Right forelimb (tissue), 1 donor: ENCODE measurements around the gene FGB.
A peak's percentile ranks its signal among the peaks of the same experiment; 100 is the strongest.

ENCODE experiments used
- DNase-seq: peaks from one replicate; pipeline ENCODE4 v3.0.0-alpha.2; 2018

FGB gene

DNA sequence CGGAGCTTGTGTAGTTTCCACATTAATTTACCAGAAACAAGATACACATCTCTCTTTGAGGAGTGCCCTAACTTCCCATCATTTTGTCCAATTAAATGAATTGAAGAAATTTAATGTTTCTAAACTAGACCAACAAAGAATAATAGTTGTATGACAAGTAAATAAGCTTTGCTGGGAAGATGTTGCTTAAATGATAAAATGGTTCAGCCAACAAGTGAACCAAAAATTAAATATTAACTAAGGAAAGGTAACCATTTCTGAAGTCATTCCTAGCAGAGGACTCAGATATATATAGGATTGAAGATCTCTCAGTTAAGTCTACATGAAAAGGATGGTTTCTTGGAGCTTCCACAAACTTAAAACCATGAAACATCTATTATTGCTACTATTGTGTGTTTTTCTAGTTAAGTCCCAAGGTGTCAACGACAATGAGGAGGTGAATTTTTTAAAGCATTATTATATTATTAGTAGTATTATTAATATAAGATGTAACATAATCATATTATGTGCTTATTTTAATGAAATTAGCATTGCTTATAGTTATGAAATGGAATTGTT is at the start of gene FGB:
Gene FGB (plus strand): TSS at position 315 of the 558 bp plus-strand sequence. CDS start 8 bp downstream, at position 323.
- no peak for DNase-seq

DNA sequence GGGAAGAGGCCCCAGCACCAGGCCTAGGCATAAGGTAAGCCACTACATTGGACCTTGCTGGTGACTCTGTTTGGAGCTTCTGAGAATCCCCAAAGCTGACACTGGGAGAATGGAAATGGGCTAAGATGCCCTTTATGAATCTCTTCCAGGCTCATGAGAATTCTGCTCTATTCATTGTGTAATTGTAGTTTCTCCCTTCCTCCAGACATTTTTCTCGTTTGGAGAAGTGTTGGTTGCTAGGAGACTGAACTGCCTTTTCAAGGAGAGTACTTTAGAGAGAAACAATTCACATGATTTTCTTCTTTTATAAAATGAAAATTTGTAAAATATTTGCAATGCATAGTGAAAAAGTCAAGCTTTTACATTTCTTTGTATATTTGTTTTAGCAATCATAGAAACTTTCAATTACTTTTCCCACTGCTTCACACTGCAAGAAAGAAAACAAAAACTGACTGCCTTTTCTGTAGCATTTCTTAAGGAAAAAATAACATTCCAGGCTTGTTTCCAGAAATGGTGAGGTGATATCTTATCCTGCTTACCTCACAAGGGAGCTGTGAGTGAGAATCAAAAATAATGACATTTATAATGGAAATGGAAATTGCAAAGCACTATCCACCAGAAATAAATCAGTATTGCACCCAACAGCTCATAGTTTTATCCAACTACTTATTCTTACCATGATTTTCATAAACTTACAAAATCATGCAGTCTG is 46.3 kb upstream of the FGB start:
- no peak for DNase-seq

DNA sequence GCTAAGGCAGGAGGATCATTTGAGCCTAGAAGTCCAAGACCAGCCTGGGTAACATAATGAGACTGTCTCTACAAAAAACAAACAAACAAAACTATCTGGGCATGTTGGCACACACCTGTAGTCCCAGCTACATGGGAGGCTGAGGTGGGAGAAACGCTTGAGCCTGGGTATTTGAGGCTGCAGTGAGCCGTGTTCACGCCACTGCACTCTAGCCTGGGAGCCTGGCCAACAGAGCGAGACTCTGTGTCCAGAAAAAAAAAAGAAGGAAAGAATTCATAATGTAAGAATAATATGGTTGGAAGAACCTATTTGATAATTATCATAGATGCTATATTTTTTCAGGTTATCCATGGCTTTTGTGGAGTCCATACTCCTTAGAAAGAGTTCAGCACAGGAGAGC is 45.2 kb upstream of the FGB start:
- no peak for DNase-seq

DNA sequence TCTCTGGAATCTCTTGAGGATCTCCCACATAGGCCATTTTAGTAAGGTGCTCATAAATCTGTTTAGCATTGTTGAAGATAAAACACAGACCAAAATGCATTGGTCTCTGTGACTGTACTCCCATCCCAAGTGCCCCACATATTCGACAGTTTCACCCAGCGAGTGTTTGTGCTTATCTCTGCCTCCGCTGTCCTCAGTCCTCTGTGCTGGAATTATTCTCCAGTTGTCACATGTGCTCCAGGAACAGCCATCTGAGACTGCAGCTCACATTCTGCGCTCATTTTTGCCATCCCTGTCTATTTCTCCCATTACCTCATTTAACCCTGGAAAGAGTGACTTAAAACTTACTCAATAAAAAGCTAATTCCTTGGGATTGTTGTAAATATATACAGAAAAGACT is 43.6 kb upstream of the FGB start:
- DNase-seq = no peak

DNA sequence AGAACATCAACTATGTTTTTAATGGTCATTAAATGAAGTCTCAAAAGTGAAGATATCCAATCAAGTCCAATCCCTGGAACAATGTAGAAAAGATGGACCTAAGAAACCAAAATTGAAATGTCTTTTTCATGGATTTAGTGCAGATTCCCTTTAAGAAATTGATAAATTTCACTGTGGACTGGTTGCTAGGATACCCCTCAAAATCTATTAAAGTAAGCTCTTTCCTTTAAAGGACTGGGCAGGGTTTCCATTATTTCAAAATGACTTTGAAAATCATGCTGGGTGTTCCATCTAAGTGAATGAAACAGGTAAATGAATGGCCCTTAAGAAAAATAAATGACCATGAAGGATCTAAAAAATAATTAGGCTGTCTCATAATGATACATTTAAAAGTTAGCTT is 41.2 kb upstream of the FGB start:
- DNase-seq = no peak

DNA sequence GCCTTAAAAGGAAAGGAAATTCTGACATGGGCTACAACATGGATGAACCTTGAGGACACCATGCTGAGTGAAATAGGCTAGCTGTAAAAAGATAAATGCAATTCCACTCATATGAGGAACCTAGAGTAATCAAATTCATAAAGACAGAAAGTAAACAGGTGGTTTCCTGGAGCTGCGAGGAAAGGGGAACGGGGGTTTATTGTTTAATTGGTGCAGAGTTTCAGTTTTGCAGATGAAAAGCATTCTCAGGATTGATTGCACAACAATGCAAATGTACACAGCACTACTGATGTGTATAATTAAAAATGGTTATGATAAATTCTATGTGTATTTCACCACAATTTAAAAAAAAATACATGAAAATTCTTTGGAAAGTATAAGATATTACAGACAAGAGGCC is 36.7 kb upstream of the FGB start:
- DNase-seq = no peak

DNA sequence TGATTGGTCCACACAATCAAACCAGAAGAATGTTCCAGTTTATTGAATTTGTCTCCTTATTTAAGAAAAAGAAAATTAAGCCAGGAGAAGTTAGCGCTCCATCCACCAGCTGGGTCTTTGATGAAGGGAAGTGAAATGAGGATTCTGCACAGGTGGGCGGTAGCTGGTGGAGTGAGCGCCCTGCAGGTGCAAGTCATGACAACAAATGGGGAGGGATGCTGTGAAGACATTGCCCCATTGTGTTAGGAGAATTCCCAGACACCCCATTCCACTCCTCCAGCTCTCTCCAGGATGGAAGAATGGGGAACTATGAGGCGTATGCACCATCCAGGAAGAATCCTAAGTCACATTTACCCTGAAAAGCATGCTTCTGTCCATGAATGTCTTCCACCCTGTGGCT is 35.5 kb upstream of the FGB start:
- no peak for DNase-seq

DNA sequence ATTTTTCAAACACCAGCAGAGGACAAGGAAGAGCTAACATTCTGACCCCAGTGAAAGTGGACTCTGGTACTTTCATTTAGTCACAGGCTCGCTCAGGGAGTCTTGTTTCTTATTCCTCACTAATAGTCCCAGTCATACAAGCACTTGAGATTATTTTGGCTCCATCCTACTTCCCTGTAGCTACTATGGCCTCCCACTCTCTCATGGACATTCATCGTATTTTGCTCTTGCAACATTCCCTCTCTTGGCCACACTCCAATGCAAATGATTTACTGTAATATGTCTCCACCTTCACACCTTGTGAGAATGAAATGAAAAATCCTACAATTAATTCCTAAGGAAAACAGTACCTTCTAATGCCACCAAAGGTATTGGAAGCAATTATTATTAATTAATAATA is 33.9 kb upstream of the FGB start:
- no peak for DNase-seq

DNA sequence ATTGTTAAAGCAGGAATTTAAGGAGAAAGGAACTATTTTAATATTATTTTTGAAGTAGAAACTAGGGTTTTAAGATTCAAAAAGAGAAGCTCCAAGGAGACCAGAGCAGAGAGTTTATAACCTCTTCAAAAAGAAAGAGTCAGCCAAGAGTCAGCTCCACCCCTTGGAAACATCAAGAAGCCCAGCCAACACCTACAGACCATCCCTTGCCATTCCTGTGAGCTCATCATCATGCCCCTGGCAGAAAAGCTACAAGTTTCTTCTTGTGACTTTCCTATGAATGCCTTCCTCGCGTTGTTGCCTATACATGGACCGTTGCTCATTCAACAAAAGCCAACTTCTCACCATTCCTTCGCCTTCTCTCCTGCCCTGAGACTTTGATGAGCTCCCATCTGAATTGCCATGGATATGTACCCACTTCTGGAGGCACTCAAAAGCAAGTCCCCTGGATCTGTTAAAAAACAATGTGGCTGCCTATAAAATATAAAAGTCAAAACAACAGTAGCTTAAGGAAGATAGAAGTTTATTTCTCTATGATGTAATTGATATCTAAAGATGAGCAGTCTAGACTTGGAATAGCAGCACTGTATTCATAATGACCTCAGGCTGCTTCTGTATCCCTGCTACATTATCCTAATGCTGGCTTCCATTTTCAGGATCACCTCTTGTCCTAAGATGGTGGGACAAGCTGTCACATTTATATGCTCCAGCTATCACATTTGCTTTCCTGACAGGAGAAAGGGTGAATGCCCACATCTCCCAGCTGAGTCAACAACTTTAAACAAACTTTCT is 32.9 kb upstream of the FGB start:
- DNase-seq = no peak

DNA sequence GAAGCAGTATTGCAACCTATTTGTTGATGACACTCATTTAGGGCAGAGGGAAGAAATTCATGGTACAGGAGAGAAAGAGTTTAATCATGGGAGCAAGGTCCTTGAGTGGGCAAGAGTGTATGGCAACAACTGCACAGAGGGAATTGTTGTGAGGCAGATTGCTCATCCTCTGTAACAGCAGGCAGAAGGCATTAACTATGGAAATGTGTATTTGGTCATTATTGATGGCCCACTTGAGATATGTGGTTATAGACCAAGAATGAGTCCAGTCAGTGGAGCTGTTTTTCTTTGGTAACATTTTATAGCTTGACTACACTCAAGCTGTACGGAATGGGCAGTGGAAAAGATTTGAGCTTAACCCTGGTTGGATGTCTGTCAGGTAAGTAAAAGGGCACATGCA is 28.5 kb upstream of the FGB start:
- no peak for DNase-seq

DNA sequence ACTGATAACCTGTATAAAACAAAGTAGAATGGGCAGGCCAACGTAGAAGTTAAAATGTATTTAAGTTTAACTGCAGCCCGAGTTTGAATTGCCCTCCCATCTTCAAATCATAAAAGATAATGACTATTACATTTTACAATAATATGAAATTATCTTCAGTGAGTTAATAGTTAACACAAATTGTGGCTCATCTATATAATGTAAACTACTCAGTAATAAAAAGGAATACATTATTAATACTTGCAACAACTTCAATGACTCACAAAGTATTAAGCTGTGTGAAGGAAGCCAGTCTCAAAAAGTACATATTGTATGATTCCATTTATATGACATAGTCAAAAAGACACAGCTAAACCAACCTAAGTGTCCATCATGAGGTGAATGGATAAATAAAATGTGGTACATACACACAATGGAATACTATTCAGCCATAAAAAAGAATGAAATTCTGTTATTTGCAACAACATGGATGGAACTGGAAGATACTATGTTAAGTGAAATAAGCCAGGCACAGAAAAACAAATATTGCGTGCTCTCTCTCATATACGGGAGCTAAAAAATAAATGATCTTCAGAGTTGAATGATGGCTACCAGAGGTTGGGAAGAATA is 20.4 kb upstream of the FGB start:
- DNase-seq = no peak

DNA sequence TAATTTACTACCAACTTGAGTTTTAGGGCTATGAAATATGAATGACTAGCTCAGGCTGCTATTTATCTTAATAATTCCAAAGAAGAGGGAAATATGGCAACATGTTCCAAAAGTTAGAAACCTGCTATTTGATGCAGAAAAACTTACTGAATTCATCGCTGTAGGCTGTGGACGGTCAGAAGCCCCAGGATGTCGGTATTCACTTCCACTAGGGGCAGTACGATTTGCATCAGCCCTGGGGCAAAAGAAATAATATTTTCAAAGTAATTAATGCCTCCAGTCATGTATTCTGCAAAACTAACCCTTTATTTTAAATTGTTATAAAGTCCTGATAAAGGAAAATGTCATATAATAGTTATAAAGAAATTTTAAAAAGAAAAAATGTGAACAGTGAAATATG is 17.1 kb upstream of the FGB start:
- no peak for DNase-seq

DNA sequence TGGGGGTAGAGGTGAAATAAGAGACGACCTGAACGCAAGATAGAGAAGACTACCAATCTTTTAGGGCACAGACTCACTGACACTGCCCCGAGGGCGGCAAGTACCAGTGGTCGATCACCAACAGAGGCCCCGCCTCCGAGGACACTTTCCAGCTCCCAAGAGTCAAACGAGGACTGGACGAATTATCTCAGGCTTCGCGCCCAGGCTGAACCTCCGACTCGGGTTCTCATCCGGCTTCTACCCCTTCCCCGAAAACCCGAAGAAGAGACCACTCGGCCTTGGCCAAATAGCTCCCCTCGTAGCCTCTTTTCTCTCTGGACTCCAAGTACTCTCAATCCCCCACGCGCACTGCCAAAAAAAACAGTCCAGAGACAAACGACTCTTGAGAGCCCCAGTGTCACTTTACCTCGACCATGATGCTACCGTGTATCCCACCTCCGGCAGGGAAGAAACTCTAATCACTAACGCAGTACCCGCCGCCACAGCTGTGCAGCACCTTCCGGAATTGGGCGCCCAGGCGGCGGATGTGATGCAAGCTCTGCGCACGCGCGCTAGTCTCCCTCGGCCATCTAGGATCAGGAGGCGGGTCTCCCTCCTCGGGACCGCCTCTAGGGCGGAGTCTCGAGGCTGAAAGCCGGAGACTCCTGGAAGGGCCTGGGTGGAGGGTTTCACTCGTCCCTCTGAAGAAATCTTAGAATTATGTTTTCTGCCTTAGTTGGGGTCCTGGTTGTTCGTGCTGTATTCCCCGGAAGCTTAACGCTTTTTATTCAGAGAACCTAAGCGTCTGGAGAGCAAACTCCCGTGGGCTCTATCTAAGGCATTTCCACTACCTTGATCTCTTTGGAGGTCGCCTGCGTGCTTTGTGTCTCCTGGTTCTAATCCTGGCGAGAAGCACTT is 12.7 kb upstream of the FGB start, which contains the start of gene PLRG1:
Gene PLRG1 (minus strand): TSS at position 507 of the 897 bp plus-strand sequence. CDS start 92 bp downstream, at position 415.
- DNase-seq = peak; percentile 96

DNA sequence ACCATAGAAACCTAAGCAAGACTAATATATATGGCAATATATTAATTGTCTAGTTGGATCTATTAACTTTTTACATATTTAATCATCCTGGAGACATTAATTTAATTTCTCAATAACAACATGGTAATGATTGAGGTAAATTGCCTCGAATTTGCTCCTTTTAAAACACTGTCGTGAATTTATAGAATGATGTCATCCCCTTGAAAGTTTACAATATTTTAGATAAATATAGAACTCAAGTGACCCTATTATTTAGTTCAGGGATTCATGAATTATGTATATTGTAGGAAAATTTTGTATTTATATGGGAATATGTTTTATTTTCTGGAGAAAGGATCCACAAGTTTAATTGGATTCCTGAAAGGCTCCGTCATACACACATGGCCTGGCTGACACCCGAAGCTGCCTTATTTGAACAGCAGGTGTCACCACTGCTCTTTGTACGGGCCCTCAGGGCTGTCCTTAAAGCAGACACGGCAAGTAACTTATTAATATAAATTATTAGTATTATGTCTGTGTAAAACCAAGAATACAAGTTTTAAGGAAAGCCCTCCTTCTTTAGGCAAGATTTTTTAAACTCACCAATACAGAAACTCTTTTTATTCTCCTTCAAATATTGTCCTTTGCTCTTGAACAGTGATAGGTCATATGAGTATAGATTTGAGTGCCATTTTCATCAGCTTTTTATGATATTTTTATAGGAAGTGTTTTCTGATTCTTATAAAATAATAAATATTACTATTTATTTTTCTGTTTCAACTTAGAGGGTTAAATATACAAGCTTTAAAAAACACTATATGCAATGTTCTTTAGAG is 10.7 kb upstream of the FGB start:
- DNase-seq = peak; percentile 70

DNA sequence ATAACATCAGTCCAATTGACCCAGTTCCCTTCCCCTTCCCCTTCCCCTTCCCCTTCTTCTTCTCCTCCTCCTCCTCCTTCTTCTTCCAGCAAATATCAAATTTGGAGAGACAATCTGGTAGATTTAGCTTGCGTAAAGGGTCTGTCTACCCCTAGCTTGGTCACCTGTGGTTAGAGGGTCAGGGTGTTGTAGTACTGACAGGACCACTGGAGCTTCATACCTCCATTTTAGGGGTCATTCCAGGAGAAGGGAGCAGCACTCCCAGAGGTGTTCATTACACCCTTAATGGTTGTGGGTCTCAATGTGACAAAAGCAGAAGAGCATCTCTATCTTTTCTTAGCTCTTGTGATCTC is 3.7 kb upstream of the FGB start:
- DNase-seq = no peak

DNA sequence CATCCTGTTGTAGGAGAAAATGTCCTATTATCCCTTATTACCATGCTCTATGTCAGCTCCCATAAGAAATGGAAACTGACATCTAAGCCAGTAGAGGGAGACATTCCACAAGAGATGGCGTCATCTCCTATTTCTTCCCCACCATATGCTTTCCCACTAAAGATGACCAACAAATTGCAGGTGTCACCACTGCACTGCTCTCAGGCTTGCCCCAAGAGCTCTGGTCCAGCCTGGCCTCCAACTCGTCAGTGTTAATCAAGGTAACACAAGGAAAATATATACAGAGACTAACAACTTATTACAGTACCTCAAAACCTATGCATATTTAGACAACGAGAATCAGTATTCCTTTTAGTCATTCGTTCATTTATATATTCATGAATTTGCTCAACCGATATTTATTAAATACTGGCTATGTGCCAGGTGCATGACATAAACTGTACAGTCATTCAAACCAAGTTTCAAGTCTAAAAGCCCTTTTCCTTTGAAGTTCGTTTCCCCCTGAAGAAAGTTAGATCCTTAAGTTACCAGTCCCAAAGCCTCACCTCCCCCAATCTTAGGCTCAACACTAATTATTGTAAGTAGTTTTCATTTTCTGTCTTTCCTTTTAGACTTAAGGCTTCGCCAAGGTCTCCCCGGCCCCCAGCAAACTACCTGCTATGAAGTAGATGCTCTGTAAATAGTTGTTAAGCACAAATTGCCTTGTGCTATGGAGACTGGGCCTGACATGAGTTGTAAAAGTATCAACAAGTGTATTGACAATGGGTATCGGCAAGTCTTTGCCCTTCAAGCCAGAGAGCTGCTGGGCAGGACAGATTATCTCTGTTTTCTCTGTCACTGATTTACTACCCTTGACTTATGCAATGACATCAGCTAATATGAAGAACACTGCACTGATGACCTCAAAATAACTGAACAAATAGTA is 3.1 kb upstream of the FGB start:
- no peak for DNase-seq

DNA sequence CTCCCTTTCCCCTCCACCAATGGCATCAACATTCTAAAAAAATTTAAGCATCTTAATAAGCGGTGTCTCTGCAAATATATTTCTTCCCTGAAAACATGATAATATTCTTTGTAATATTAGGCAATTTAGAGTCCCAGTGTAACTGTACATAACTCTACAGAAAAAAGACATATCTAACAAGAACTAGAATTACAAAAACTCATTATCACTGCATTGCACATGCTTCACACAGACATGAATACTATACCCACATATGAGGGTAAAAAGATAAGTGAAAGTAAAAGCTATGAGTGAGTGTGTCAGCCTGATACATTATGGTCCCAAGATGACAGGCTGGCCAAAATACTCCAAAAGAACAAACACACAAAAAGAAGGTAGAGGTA is 2.4 kb upstream of the FGB start:
- no peak for DNase-seq

DNA sequence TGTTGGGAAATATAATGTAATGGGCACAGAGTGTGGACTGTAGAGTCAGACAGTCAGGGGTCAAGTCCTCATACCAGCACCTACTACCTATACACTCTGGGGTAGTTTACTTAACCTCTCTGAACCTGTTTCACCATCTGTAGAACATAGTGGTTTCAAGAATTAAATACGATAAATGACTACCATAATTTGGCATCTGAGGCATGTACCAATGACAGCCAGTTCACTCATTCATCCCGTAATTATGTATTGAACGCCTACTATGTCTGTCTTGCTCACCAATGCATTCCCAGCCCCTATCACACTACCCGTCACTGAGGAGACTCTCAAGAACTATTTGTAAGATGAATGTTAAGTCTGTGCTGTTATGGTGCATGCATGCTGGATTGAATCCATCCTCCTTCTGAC is 2.0 kb upstream of the FGB start:
- no peak for DNase-seq

DNA sequence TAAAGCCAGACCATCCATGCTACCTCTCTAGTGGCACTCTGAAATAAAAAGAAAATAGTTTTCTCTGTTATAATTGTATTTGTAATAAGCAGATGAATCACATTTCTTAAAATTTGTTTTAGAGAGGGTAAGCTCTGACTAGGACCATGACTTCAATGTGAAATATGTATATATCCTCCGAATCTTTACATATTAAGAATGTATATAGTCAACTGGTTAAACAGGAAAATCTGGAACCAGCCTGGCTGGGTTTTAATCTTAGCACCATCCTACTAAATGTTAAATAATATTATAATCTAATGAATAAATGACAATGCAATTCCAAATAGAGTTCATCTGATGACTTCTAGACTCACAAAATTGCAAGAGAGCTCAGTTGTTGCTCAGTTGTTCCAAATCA is 1.5 kb downstream of the FGB start:
- no peak for DNase-seq

DNA sequence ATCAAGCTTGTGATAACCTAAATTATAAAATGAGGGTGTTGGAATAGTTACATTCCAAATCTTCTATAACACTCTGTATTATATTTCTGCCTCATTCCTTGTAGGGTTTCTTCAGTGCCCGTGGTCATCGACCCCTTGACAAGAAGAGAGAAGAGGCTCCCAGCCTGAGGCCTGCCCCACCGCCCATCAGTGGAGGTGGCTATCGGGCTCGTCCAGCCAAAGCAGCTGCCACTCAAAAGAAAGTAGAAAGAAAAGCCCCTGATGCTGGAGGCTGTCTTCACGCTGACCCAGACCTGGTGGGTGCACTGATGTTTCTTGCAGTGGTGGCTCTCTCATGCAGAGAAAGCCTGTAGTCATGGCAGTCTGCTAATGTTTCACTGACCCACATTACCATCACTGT is 2.9 kb downstream of the FGB start:
- no peak for DNase-seq
